AG04449 (cell line): ENCODE results near the gene AXIN1.

Source experiments
- CTCF ChIA-PET: fragments of 350-600 bp; formaldehyde crosslinking; extraction: SDS; loops from one replicate; lab custom pipeline; 2021; ENCODE audit warnings: antibody characterized with exemption; lab: Yijun Ruan, JAX
- POLR2A ChIA-PET: fragments of 400-600, 350-600 bp; formaldehyde crosslinking; extraction: SDS; loops from one replicate; lab custom pipeline; 2020; ENCODE audit warnings: antibody characterized with exemption, inconsistent platforms; lab: Yijun Ruan, JAX
- DNase-seq: peaks from one replicate; pipeline ENCODE4 v3.0.0-alpha.2; 2010; ENCODE audit warnings: low read depth, low spot score
- H3K4me3 ChIP-seq: 2 replicates; pipeline ENCODE4 v1.5.1; 2011; ENCODE audit warnings: low read depth, mild to moderate bottlenecking, control low read depth, low read length
- CTCF ChIP-seq: IDR thresholded peaks from one replicate; pipeline ENCODE4 v1.5.1; 2011; ENCODE audit warnings: mild to moderate bottlenecking, moderate library complexity, low read length, control low read depth, inconsistent platforms; ENCODE audit not compliant: insufficient read depth; ENCODE audit errors: missing control alignments

The AXIN1 gene

GRCh38 chr16:322476-323143, 29.9 kb downstream of the AXIN1 start:
- POLR2A ChIA-PET, result no interaction called here

GRCh38 chr16:321532-321931, 31.0 kb downstream of the AXIN1 start:
- no peak overlapping the region for H3K4me3 ChIP-seq
- TF ChIP-seq CTCF, result no peak
- ChIA-PET POLR2A (no interaction called here), CTCF (no interaction called here)
- no peak for DNase-seq

More at GRCh38 chr16:322476-323143, 29.9 kb downstream of the AXIN1 start:
- CTCF ChIA-PET, result interaction anchor here (1.3 kb wide), 1 partner anchor 9 kb away, joined by 3 read pairs; no protein-coding TSS in a partner anchor
- TF ChIP-seq CTCF, result no peak
- DNase-seq, result no peak
- no peak overlapping the region for H3K4me3 ChIP-seq

- TF ChIP-seq CTCF, result no peak
- CTCF ChIA-PET, result interaction anchor here (1.1 kb wide), 1 partner anchor 213 kb away, joined by 3 read pairs; no protein-coding TSS in a partner anchor
- POLR2A ChIA-PET, result no interaction called here
Measured at GRCh38 chr16:320206-320605, 32.3 kb downstream of the AXIN1 start.

GRCh38 chr16:318628-319027, 33.9 kb downstream of the AXIN1 start:
- no peak overlapping the region for H3K4me3 ChIP-seq
- ChIA-PET POLR2A (no interaction called here), CTCF (no interaction called here)
- no peak for DNase-seq
- TF ChIP-seq CTCF, result no peak

More at GRCh38 chr16:320206-320605, 32.3 kb downstream of the AXIN1 start:
- no peak overlapping the region for H3K4me3 ChIP-seq
- no peak for DNase-seq

- no peak overlapping the region for H3K4me3 ChIP-seq
- CTCF ChIA-PET, result no interaction called here
- POLR2A ChIA-PET, result no interaction called here
- no peak for DNase-seq
- TF ChIP-seq CTCF, result no peak
Measured at GRCh38 chr16:317583-317982, 34.9 kb downstream of the AXIN1 start.

- no peak overlapping the region for H3K4me3 ChIP-seq
- POLR2A ChIA-PET, result no interaction called here
- CTCF ChIA-PET, result interaction anchor here (1.0 kb wide), 1 partner anchor 35 kb away, joined by 3 read pairs; the partner anchor contains the start of gene AXIN1
- TF ChIP-seq CTCF, result no peak
- DNase-seq, result no peak
Measured at GRCh38 chr16:316741-317464, 35.6 kb downstream of the AXIN1 start.
